Fibroblast of mammary gland (primary cell): ENCODE results near the gene NAV3.

ENCODE experiments used
- DNase-seq: peaks from one replicate; pipeline ENCODE4 v3.0.0-alpha.2; 2010; ENCODE audit warnings: low read depth
- H3K4me3 ChIP-seq: 2 replicates; pipeline ENCODE4 v1.5.1; 2011; ENCODE audit warnings: low read depth, mild to moderate bottlenecking, low read length, moderate library complexity; ENCODE audit not compliant: control insufficient read depth
- CTCF ChIP-seq: conservative IDR thresholded peaks from 2 replicates; pipeline ENCODE4 v1.5.1; 2011; ENCODE audit warnings: low read depth, low read length, inconsistent platforms; ENCODE audit not compliant: control insufficient read depth, insufficient read depth

NAV3 gene

GRCh38 chr12:77941401-77941800 lies 110.7 kb downstream of the NAV3 start:
- H3K4me3 ChIP-seq = peak overlapping the region; percentile 56
- no peak for DNase-seq
- TF ChIP-seq CTCF = no peak

GRCh38 chr12:77943466-77943865 lies 112.8 kb downstream of the NAV3 start:
- peak overlapping the region; percentile 56 for H3K4me3 ChIP-seq
- no peak for TF ChIP-seq CTCF
- peak; percentile 92 for DNase-seq

GRCh38 chr12:77946541-77947061 lies 115.9 kb downstream of the NAV3 start:
- TF ChIP-seq CTCF = no peak
- H3K4me3 ChIP-seq = no peak overlapping the region
- DNase-seq = no peak

- peak; percentile 62 for DNase-seq
- no peak overlapping the region for H3K4me3 ChIP-seq
- TF ChIP-seq CTCF = no peak
Measured at GRCh38 chr12:77947330-77947729, 116.6 kb downstream of the NAV3 start.

GRCh38 chr12:77947746-77948145 lies 117.1 kb downstream of the NAV3 start:
- DNase-seq = no peak
- H3K4me3 ChIP-seq = no peak overlapping the region
- no peak for TF ChIP-seq CTCF

GRCh38 chr12:77949943-77950342 lies 119.2 kb downstream of the NAV3 start:
- TF ChIP-seq CTCF = no peak
- no peak for DNase-seq
- no peak overlapping the region for H3K4me3 ChIP-seq
